Measurements from ENCODE around the gene PTPRN2. TPM values are rescaled to one million over a fixed set of nuclear protein-coding genes. Genes with fewer than 3 reads are reported as not detected.

Gene PTPRN2
- total RNA-seq, 2 experiments from 2014 or later, result 0.70 TPM; not detected in 1

GRCh38 chr7:157692460-157693011, 895.1 kb downstream of the PTPRN2 start:
- no peaks in the 10 kb centered on the region for H3K79me2 ChIP-seq (ENCODE audit: insufficient read depth, low read depth, low read length)
- TF ChIP-seq EZH2phosphoT487 (IDR thresholded peaks at IDR 0.05; ENCODE audit: borderline replicate concordance, low read depth, low read length) (no peak), CTCF (conservative IDR thresholded peaks at IDR 0.05; ENCODE audit: low read length) (no peak)
- CTCF ChIA-PET (ENCODE audit: unreplicated experiment), result no interaction called here
- no peaks in the 10 kb centered on the region for H4K20me1 ChIP-seq (ENCODE audit: insufficient read depth, low read length)
- POLR2A ChIA-PET, result no interaction called here
- no peak overlapping the region for H3K4me2 ChIP-seq (ENCODE audit: low read length)
- no peaks in the 10 kb centered on the region for H3K9me3 ChIP-seq (ENCODE audit: low read length)
- H2AFZ ChIP-seq (ENCODE audit: low read length), result no peak overlapping the region
- no peak overlapping the region for H3K27ac ChIP-seq (ENCODE audit: low read depth, low read length, poor library complexity, severe bottlenecking)
- DNase-seq (ENCODE audit: low spot score), result no peak
- BruUV-seq (replicated peaks), result no TSS peak
- no peaks in the 10 kb centered on the region for H3K4me1 ChIP-seq (ENCODE audit: insufficient read depth, low read length, poor library complexity, severe bottlenecking)
- intact Hi-C loops (cut with micrococcal nuclease; ENCODE audit: unreplicated experiment), result no loop called here
- no peak overlapping the region for H3K4me3 ChIP-seq (ENCODE audit: low read depth, low read length, poor library complexity, severe bottlenecking)
- H3K36me3 ChIP-seq (ENCODE audit: insufficient read depth, low read length), result no peaks in the 10 kb centered on the region
- H3K9me2 ChIP-seq (ENCODE audit: insufficient read depth, low read length), result no peaks in the 10 kb centered on the region

DNA sequence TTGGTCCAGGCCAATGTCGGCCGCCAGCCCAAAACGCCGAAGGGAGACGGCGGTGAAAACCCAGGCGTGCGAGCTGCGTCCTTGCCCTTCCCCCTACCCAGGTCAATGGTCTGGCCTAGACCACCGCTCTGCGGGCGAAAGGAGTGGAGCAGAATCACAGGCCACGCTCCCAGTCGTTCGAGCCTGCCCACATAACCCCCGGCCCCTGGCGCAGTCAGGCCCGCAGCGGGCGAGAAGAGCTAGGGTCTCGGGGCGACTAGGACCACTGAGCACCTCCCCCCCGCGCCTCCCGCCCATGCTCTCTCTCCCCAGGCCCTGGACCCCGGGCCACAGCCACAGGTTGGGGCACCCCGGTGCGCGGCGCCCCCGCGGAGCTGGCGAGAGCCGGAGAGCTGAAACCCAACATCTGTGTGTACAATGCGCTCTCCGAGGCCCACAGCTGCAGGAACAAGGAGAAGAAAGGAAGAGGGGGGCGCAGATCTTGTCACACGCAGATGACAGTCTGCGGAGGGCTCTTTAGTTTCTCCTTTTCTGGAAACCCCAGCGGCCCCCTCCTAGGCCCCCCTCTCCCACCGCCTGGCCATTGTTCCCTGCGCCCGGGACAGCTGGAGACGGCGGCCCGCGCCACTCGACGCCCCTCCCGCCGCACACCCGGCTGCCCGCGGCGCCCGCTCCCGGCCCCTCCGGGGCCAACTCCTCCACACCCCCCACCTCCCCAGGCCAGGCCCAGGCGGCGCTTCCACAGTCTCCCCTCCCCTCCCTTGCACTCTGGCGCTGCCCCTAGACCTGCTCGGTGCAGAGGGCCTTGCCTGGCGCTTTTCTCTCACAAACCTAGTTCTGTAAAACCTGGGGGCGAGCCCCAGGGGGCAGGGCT, 895.8 kb downstream of the PTPRN2 start:
- no peak overlapping the region for H3K4me3 ChIP-seq (ENCODE audit: low read depth, low read length, poor library complexity, severe bottlenecking)
- no peaks in the 10 kb centered on the region for H4K20me1 ChIP-seq (ENCODE audit: insufficient read depth, low read length)
- no peaks in the 10 kb centered on the region for H3K9me3 ChIP-seq (ENCODE audit: low read length)
- BruUV-seq (replicated peaks), result no TSS peak
- no peak overlapping the region for H3K27ac ChIP-seq (ENCODE audit: low read depth, low read length, poor library complexity, severe bottlenecking)
- H3K4me2 ChIP-seq (ENCODE audit: low read length), result no peak overlapping the region
- intact Hi-C loops (cut with micrococcal nuclease; ENCODE audit: unreplicated experiment), result no loop called here
- H3K36me3 ChIP-seq (ENCODE audit: insufficient read depth, low read length), result no peaks in the 10 kb centered on the region
- TF ChIP-seq CTCF (conservative IDR thresholded peaks at IDR 0.05; ENCODE audit: low read length), result no peak
- no peak for TF ChIP-seq EZH2phosphoT487 (IDR thresholded peaks at IDR 0.05; ENCODE audit: borderline replicate concordance, low read depth, low read length)
- H3K4me1 ChIP-seq (ENCODE audit: insufficient read depth, low read length, poor library complexity, severe bottlenecking), result no peaks in the 10 kb centered on the region
- no peaks in the 10 kb centered on the region for H3K79me2 ChIP-seq (ENCODE audit: insufficient read depth, low read depth, low read length)
- no peak overlapping the region for H2AFZ ChIP-seq (ENCODE audit: low read length)
- ChIA-PET POLR2A (no interaction called here), CTCF (ENCODE audit: unreplicated experiment) (no interaction called here)
- DNase-seq (ENCODE audit: low spot score), result no peak
- H3K9me2 ChIP-seq (ENCODE audit: insufficient read depth, low read length), result no peaks in the 10 kb centered on the region

All from OCI-LY7 (cell line).